Peyer's patch (tissue), 4 donors: ENCODE data around the gene SMIM31. TPM values are rescaled to one million over a fixed set of nuclear protein-coding genes. Genes with fewer than 3 reads are reported as not detected.

Experiments
- DNase-seq, 3 donors: peaks; one replicate each; pipeline ENCODE4 v3.0.0-alpha.2; 2017 to 2019
- H3K27ac ChIP-seq, 4 donors: fragments of 200-600 bp; sonication (generic); one replicate each; pipeline ENCODE4 v1.5.1; 2016 to 2019
- H3K27me3 ChIP-seq, 2 donors: fragments of 200-600 bp; sonication (generic); one replicate each; pipeline ENCODE4 v1.5.1; 2019
- H3K36me3 ChIP-seq, 3 donors: fragments of 200-600 bp; sonication (generic); one replicate each; pipeline ENCODE4 v1.5.1; 2016 to 2019
- H3K4me1 ChIP-seq, 4 donors: fragments of 200-600 bp; sonication (generic); one replicate each; pipeline ENCODE4 v1.5.1; 2016 to 2019
- H3K4me3 ChIP-seq, 4 donors: fragments of 200-600 bp; sonication (generic); 1 replicate in 3 of 4; 2 replicates in 1 of 4; pipeline ENCODE4 v1.5.1; 2016 to 2019; ENCODE audit warnings: mild to moderate bottlenecking in 1 of 4
- H3K9me3 ChIP-seq, 4 donors: fragments of 200-600 bp; sonication (generic); one replicate each; pipeline ENCODE4 v1.5.1; 2016 to 2019; ENCODE audit warnings: mild to moderate bottlenecking in 1 of 4
- POLR2A ChIP-seq, 2 donors: fragments of 450-650 bp; IDR thresholded peaks; one replicate each; pipeline ENCODE4 v1.5.1; 2017; ENCODE audit warnings: antibody characterized with exemption in 2 of 2, mild to moderate bottlenecking in 2 of 2, moderate library complexity in 2 of 2
- total RNA-seq, 4 donors: library from RNA; depleted of rRNA; stranded (reverse); fragments of >200 nt; gene quantifications; one replicate each; pipeline ENCODE4 v1.1.0, GENCODE V29; 2016
- TF ChIP-seq, protein P1 (sequence below), 6 experiments: fragments of 450-650 bp in 4 of 6; fragments of 200-600 bp in 2 of 6; sonication (generic) in 1 of 6; IDR thresholded peaks; one replicate each; pipeline ENCODE4 v1.5.1; 2017 to 2019; ENCODE audit warnings: antibody characterized with exemption in 6 of 6, mild to moderate bottlenecking in 3 of 6, moderate library complexity in 1 of 6

SMIM31 gene
- total RNA-seq, 4 donors from 2014 or later: 6.6 to 17.3 (median 16.5) TPM

DNA sequence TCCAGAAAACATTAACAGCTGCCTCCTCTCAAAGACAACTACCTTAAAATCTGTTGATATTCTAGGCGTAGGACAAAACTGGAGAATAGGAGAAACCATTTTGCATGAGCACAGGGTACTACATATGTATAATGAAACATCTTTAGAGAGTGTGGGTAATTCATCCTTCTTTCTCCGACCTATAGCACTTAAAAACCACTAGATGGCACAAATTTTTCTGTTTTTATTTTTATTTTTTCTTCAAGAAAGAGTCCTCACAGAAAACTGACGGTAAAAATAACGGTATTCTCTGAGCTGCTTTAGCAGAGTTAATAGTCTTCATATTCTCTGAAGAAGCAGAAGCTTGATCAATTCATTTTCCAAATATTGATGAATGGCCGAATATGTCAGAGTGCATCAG lies 14.6 kb downstream of the SMIM31 start:
- H3K4me3 ChIP-seq: no peak overlapping the region
- H3K9me3 ChIP-seq: no peaks in the 10 kb centered on the region
- TF ChIP-seq, protein P1, sequence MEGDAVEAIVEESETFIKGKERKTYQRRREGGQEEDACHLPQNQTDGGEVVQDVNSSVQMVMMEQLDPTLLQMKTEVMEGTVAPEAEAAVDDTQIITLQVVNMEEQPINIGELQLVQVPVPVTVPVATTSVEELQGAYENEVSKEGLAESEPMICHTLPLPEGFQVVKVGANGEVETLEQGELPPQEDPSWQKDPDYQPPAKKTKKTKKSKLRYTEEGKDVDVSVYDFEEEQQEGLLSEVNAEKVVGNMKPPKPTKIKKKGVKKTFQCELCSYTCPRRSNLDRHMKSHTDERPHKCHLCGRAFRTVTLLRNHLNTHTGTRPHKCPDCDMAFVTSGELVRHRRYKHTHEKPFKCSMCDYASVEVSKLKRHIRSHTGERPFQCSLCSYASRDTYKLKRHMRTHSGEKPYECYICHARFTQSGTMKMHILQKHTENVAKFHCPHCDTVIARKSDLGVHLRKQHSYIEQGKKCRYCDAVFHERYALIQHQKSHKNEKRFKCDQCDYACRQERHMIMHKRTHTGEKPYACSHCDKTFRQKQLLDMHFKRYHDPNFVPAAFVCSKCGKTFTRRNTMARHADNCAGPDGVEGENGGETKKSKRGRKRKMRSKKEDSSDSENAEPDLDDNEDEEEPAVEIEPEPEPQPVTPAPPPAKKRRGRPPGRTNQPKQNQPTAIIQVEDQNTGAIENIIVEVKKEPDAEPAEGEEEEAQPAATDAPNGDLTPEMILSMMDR (IDR thresholded peaks at IDR 0.05): peak in 4 of 6 experiments; percentile 5 to 20 (median 17)
- no peak for TF ChIP-seq POLR2A (IDR thresholded peaks at IDR 0.05)
- no peaks in the 10 kb centered on the region for H3K27me3 ChIP-seq
- H3K27ac ChIP-seq: no peak overlapping the region
- no peaks in the 10 kb centered on the region for H3K36me3 ChIP-seq
- no peaks in the 10 kb centered on the region for H3K4me1 ChIP-seq
- no peak for DNase-seq

DNA sequence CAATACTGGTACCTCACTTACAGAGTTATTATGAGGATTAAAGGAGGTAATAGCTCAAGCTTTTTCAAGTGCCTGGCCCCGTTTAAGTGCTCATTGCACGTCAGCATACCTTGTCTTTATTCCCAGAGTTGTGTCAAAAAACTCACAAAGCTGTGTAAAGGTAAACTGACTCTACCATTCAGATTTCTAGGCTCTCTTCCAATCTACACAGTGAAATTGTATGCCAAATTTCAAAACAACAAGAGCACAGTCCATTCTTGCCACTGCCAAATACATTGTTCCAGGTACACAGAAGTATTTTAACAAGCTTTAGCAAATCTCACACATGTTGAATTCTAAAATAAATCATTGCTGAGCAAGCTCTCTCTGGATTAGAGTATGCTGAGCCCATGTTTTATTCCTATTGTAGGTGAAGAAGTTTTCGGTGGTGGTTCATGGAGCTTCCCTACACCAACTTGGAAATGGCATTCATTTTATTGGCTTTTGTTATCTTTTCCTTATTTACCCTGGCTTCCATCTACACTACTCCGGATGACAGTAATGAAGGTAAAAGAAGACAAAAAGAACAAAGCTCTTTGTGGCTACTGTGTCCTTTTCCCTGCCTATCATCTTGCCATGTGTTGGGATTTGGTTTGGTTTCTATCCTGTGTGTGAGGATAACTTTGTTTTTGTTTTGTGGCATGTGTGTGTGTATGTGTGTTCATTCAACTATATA lies 16.2 kb downstream of the SMIM31 start:
- H3K36me3 ChIP-seq: no peaks in the 10 kb centered on the region
- no peak overlapping the region for H3K27ac ChIP-seq
- TF ChIP-seq POLR2A (IDR thresholded peaks at IDR 0.05): no peak
- TF ChIP-seq, protein P1 (IDR thresholded peaks at IDR 0.05): no peak
- DNase-seq: no peak
- H3K9me3 ChIP-seq: no peaks in the 10 kb centered on the region
- no peaks in the 10 kb centered on the region for H3K27me3 ChIP-seq
- no peaks in the 10 kb centered on the region for H3K4me1 ChIP-seq
- no peak overlapping the region for H3K4me3 ChIP-seq

DNA sequence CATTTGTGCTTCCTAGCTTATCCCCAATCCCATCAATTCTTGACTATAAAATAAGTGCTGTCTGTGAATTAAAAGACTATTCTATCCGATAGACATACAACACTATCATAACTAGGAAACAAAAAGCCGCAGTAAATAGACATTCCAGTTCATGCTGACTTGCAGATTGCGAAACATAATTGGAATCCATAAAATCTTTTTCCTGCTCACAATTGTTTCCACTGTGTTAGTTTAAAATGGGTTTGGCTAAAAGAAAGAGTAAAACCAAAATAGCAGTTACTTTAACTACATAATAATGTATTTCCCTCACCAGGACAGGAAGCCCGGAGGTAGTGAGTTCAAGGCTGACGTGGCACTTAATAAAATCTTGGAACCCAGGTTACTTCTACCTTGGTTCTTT lies 17.2 kb downstream of the SMIM31 start:
- H3K4me3 ChIP-seq: no peak overlapping the region
- H3K27ac ChIP-seq: no peak overlapping the region
- H3K4me1 ChIP-seq: no peaks in the 10 kb centered on the region
- no peaks in the 10 kb centered on the region for H3K36me3 ChIP-seq
- H3K9me3 ChIP-seq: no peaks in the 10 kb centered on the region
- no peaks in the 10 kb centered on the region for H3K27me3 ChIP-seq
- TF ChIP-seq, protein P1 (IDR thresholded peaks at IDR 0.05): no peak
- TF ChIP-seq POLR2A (IDR thresholded peaks at IDR 0.05): no peak
- no peak for DNase-seq

DNA sequence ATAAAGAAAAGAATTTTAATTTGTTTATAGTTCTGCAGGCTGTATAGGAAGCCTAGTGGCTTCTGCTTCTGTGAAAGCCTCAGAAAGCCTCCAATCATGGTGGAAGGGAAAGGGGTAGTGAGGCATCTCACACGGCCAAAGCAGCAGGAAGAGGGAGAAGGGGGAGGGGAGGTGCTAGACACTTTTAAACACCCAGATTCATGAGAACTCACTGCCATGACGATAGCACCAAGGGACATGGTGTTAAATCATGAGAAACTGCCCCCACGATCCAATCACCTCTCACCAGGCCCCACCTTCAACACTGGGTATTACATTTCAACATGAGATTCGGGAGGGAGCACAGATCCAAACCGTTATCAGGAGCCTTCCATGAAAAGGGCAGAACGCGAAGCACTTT lies 18.1 kb downstream of the SMIM31 start:
- H3K27ac ChIP-seq: no peak overlapping the region
- no peak for DNase-seq
- TF ChIP-seq, protein P1 (IDR thresholded peaks at IDR 0.05): no peak
- TF ChIP-seq POLR2A (IDR thresholded peaks at IDR 0.05): no peak
- no peaks in the 10 kb centered on the region for H3K36me3 ChIP-seq
- no peaks in the 10 kb centered on the region for H3K9me3 ChIP-seq
- H3K4me1 ChIP-seq: no peaks in the 10 kb centered on the region
- no peaks in the 10 kb centered on the region for H3K27me3 ChIP-seq
- H3K4me3 ChIP-seq: no peak overlapping the region

DNA sequence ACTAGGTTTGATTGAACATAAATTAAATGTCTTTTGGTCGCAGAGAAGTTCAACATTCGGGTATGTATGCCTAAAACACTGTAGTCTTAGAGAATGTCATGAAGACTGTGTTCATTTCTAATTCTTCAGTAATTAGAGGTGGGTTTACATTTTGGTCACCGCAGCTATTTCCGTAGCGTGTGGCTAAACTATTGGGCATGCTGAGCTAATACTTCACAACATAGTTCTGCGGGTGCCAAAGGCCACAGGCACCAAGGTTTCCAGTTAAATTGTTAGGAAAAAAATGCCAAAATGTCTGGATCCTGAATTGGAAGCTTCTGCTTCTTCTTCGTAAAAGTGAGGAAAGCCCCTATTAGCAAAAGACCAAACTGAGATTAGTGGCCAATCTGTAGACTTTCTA lies 25.1 kb downstream of the SMIM31 start:
- Histone ChIP-seq H3K27me3 (no peaks in the 10 kb centered on the region), H3K27ac (no peak overlapping the region), H3K4me3 (no peak overlapping the region), H3K9me3 (no peaks in the 10 kb centered on the region), H3K36me3 (no peaks in the 10 kb centered on the region), H3K4me1 (no peaks in the 10 kb centered on the region)
- no peak for DNase-seq
- TF ChIP-seq, protein P1 (IDR thresholded peaks at IDR 0.05): no peak
- no peak for TF ChIP-seq POLR2A (IDR thresholded peaks at IDR 0.05)
